ENCODE data around the gene HMOX1. TPM values are rescaled to one million over a fixed set of nuclear protein-coding genes. Genes with fewer than 3 reads are reported as not detected.

The HMOX1 gene
- total RNA-seq, 6 donors from 2014 or later, result 22.0 to 306 (median 77.9) TPM

GRCh38 chr22:35379146-35379993 lies 1.5 kb upstream of the HMOX1 start:
- Histone ChIP-seq H3K36me3 (no peaks in the 10 kb centered on the region), H3K4me3 (no peak overlapping the region), H3K27me3 (no peaks in the 10 kb centered on the region), H3K4me1 (peaks cover 19 to 56% (median 34%) of the 10 kb centered on the region in 4 donors), H3K9me3 (no peaks in the 10 kb centered on the region), H3K27ac (peak overlapping the region in 1 of 4 donors; percentile 93)
- TF ChIP-seq CTCF (IDR thresholded peaks at IDR 0.05) (no peak), POLR2A (IDR thresholded peaks at IDR 0.05) (no peak), EP300 (IDR thresholded peaks at IDR 0.05) (no peak), POLR2AphosphoS5 (IDR thresholded peaks at IDR 0.05) (no peak)
- 84 to 91% methylated on average over 10 of the region's 10 CpGs for WGBS, 2 donors
- no peak for ATAC-seq (ENCODE audit: low FRiP score in 2 of 2)
- DNase-seq, result no peak

DNA sequence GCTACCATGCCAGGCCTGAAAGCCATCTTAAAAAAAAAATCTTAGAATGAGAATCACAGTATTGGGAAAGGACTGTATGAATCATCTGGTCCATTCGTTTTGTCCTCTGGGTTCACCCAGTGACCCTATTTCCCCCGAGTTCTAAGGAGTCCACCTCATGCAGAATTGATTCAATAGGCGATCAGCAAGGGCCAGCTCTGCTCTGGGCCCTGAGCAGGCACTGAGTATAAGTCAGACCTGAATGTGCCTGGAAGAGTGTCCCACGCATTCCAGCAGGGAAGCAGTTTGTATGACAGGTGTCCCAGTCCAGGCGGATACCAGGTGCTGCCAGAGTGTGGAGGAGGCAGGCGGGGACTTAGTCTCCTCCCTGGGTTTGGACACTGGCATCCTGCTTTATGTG lies 883 bp upstream of the HMOX1 start:
- no peaks in the 10 kb centered on the region for H3K9me3 ChIP-seq
- DNase-seq (no peak), ATAC-seq (ENCODE audit: low FRiP score in 2 of 2) (no peak)
- WGBS, 2 donors, result 86 to 87% methylated on average over 6 of the region's 6 CpGs
- no peak overlapping the region for H3K4me3 ChIP-seq
- peaks cover 19 to 63% (median 36%) of the 10 kb centered on the region in 4 donors for H3K4me1 ChIP-seq
- TF ChIP-seq POLR2AphosphoS5 (IDR thresholded peaks at IDR 0.05) (no peak), EP300 (IDR thresholded peaks at IDR 0.05) (no peak), POLR2A (IDR thresholded peaks at IDR 0.05) (no peak), CTCF (IDR thresholded peaks at IDR 0.05) (no peak)
- H3K36me3 ChIP-seq, result no peaks in the 10 kb centered on the region
- H3K27ac ChIP-seq, result peak overlapping the region in 2 of 4 donors; percentile 87 to 93
- no peaks in the 10 kb centered on the region for H3K27me3 ChIP-seq

DNA sequence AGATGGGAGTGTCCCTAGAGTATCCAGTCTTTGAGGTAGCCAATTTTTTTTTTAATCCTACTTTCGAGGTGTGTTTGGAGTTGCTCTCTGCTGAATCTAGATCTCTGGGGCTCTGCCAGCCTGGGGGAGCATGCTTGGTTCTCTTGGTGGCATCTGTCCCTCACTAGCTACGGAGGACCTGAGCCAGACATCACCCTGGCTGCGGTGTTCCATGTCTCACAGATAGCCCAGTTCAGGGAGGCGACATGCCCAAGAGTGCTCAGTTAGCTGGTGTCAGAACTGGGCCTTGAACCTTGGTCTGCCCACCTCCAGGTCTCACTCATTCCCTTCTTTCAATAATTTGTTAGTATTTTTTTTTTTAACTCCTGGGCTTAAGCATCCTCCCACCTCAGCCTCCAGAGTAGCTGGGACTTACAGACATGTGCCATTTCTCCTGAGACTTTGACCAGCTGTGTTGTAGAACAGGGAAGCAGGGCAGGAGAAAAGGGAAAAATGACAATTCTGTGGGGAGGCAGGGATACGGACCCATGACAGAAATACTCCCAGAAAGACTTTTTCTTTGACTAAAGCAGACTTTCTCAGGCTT lies 621 bp downstream of the HMOX1 start:
- no peak for ATAC-seq (ENCODE audit: low FRiP score in 2 of 2)
- Histone ChIP-seq H3K27me3 (no peaks in the 10 kb centered on the region), H3K36me3 (peaks cover 0 to 9% (median 2%) of the 10 kb centered on the region in 4 donors), H3K4me3 (peak overlapping the region; percentile 23 to 71 (median 56)), H3K9me3 (no peaks in the 10 kb centered on the region), H3K27ac (peak overlapping the region; percentile 67 to 93 (median 83)), H3K4me1 (peaks cover 15 to 61% (median 33%) of the 10 kb centered on the region in 4 donors)
- DNase-seq, result no peak
- TF ChIP-seq POLR2AphosphoS5 (IDR thresholded peaks at IDR 0.05) (no peak), CTCF (IDR thresholded peaks at IDR 0.05) (no peak), POLR2A (IDR thresholded peaks at IDR 0.05) (no peak), EP300 (IDR thresholded peaks at IDR 0.05) (no peak)
- WGBS, 2 donors, result 67 to 68% methylated on average over 5 of the region's 5 CpGs

GRCh38 chr22:35383679-35384071 lies 2.8 kb downstream of the HMOX1 start:
- TF ChIP-seq POLR2AphosphoS5 (IDR thresholded peaks at IDR 0.05) (peak in 1 of 2 donors; percentile 19), CTCF (IDR thresholded peaks at IDR 0.05) (no peak), EP300 (IDR thresholded peaks at IDR 0.05) (peak; percentile 15 to 78 (median 45)), POLR2A (IDR thresholded peaks at IDR 0.05) (no peak)
- Histone ChIP-seq H3K4me3 (peak overlapping the region in 2 of 4 donors; percentile 60 to 71), H3K27me3 (no peaks in the 10 kb centered on the region), H3K9me3 (no peaks in the 10 kb centered on the region), H3K4me1 (peaks cover 4 to 48% (median 26%) of the 10 kb centered on the region in 4 donors), H3K27ac (peak overlapping the region in 3 of 4 donors; percentile 61 to 93 (median 79)), H3K36me3 (peaks cover 0 to 23% (median 17%) of the 10 kb centered on the region in 4 donors)
- 60 to 63% methylated on average over 3 of the region's 3 CpGs for WGBS, 2 donors
- no peak for DNase-seq
- no peak for ATAC-seq (ENCODE audit: low FRiP score in 2 of 2)

All from upper lobe of left lung (tissue), 6 donors.